HG03064 (cell line): ENCODE results near the gene CLEC16A.

Experiments
- ATAC-seq: cut with Tn5 transposase; IDR thresholded peaks from one replicate; pipeline ENCODE4 v1.9.1; 2021; ENCODE audit warnings: low read depth; ENCODE audit not compliant: unreplicated experiment

The CLEC16A gene

DNA sequence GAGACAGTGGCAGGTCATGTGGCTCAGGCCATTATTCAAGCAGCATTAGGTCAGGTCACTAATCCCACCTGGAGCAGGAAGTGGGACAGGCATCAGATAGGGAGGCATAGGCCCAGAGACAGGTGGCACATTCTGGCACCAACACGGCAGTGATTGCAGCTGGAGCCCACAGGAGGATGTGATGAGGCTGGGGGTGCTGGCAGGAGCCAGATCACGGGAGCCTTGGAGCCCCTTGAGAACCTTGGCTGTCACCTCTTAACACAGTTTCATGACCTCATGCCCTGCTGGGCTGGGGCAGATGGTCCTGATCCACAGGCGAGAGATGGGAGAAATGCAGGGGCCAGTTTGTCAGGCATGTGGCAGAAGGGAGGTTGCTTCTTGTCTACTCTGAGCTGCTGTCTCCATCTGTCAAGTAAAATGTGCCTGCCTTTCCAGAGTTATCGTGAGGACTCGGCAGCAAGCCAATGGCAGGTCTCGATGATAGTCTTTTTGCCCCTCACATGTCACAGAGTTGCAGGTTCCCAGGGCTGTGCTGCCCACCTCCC, 109.6 kb downstream of the CLEC16A start:
- no peak for ATAC-seq

- no peak for ATAC-seq
Measured at GRCh38 chr16:11056090-11056992, 112.0 kb downstream of the CLEC16A start.

GRCh38 chr16:11056993-11057649, 112.8 kb downstream of the CLEC16A start:
- no peak for ATAC-seq

- ATAC-seq: no peak
Measured at GRCh38 chr16:11057711-11058345, 113.5 kb downstream of the CLEC16A start.

DNA sequence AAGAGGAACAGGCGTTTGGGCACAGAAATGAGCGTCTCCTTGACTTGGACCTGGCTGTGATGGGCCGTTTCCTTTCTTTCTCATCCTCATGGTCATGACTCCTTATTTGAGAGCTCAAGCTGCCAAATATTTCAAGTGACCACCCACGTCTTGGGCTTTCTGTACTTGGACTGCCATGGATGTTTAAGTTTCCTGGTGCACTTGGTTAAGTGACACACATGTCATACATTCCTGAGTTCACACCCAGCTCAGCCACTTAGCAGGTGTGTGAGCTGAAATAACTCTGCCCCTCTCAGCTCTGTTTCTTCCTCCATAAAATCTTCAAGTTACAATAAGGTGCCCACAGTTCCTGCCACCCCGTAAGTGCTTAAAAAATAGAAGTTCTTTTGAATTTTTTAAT, 114.5 kb downstream of the CLEC16A start:
- ATAC-seq: no peak

- no peak for ATAC-seq
Measured at GRCh38 chr16:11059588-11059987, 115.2 kb downstream of the CLEC16A start.

- ATAC-seq: no peak
Measured at GRCh38 chr16:11060364-11060763, 116.0 kb downstream of the CLEC16A start.

DNA sequence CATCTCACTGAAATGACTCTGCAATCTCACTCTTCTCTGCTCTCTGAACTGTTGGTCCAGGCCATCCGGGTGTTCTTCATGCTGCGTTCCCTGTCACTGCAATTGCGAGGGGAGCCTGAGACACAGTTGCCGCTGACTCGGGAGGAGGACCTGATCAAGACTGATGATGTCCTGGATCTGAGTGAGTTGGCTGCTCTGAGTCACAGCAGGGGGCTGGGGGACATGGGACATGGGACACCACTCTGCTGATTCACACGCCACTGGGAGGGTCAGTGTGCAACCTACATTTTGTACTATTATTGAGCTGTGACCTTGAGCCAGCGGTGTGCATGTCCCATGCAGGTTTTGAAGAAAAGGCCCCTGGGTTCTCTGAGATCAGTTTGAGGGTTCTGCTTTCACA, 116.5 kb downstream of the CLEC16A start:
- ATAC-seq: no peak

DNA sequence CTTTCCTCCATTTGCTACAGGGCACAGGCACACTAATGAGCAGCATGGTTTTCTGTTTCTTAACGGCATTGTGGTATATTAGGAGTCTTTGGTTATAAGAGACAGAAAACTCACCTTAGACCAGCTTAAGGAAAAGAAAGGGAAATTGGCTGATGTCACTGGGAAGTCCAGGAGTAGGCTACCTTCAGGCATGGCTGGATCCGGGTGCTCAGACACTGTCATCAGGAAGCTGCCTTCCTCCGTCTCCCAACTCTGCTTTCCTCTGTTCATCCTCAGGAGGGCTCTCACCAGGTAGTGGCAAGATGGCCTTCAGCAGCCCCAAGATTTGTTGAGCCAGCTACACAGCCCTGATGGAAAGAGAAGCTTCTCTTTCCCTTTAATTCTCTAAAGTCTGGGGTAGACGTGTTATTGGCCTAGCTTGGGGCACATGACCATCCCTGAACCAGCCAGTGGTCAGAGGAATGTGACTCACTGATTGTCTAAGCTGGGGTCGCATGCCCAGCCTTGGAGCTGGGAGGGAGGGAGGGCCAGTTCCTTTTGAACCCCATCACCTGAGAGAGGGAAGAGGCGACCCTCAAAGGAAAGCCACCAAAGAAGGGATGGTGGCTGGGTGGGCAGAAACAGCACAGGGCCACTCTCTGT, 117.4 kb downstream of the CLEC16A start:
- no peak for ATAC-seq

DNA sequence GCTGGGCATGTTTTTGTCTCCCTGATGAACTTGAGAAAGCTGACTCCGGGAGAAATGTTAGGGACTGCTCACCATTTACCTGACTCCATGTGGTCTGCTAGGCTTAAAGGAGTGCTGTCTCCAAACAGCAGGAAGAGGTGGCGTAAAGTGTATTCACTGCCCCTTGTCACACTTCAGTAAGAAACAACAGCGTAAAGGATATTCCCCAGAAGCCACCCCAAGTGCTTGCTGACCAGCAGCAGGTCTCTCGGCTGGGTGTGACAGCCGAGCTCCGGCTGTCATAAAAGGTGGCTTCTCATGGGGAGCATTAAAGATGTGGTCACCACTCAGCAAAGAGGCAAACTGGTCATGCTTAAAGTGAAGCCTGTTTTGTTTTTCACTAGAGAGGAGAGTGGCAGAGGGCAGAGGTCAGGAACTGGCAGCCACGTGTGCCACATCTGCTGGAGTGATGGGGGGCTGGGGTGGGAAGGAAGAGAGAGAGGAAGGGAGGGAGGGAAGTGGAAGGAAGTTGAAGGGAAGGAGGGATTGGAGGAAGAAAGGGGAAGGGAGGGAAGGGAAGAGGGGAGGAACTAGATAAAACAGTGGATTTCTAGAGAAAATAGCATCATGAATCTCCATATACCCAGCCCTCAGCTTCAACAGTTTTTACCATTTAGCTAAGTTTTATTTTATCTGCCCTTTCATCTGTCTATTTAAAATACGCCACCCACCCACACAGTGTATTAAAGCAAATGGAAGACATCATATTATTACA, 119.3 kb downstream of the CLEC16A start:
- ATAC-seq: no peak

- ATAC-seq: no peak
Measured at GRCh38 chr16:11064202-11064540, 119.8 kb downstream of the CLEC16A start.

DNA sequence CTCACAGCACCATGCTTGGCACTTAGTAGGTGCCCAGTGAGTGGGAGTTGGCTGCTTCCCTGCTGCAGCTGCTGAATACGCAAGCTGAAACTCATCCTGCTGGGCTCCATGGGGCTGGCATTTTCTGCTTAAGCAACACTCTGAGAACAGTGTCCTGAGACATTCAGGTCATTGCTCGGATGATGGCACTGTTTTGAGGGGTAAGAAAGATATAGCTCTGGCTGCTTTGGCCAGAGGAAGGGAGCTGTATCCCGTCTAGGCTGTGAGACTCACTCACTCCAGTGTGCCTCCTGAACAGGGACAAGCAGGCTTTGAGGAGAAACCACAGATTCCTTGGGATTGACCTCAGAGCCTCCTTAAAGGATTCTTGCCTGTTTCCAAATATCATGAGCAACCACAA, 120.5 kb downstream of the CLEC16A start:
- no peak for ATAC-seq

- ATAC-seq: no peak
Measured at GRCh38 chr16:11066261-11066870, 122.0 kb downstream of the CLEC16A start.

DNA sequence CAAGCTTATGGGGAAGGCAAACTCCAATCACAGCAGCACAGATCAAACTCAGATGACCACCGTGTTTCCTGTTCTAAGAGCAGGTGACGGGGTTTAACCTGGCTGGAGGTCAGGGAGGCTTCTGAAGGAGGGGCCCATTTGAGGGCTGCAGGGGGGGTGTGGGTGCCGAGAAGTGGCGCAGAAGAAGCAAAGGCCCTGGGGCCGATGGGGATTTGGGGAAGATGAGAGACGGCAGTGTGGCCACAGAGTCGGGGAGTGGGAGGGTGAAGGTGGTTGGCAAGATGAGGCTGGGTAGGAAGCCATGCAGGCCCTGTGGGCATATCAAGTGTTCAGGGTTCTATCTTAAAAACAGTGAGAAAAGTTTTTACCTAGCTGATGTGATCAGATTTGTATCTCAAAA, 122.9 kb downstream of the CLEC16A start:
- ATAC-seq: no peak

DNA sequence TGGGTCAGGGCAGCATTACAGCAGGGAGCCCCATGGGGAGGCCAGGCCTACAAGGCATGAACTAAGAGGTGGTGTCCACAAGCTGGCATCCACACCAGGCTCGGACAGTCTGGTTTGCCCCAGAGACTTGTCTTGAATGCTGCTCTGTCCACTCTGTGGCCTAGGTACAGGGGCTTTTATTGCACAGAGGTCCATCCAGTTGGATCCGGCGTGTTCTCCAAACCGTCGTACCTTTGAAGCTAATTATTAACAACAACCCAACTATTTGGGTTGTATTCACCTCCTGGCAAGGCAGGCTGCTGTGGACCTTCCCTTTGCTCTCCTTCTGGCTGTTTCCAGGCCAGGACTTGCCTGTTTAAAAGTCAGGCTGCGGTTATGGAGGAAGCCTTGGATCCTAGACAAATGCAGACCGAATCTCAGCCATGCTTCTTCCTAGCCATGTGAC, 123.4 kb downstream of the CLEC16A start:
- no peak for ATAC-seq

DNA sequence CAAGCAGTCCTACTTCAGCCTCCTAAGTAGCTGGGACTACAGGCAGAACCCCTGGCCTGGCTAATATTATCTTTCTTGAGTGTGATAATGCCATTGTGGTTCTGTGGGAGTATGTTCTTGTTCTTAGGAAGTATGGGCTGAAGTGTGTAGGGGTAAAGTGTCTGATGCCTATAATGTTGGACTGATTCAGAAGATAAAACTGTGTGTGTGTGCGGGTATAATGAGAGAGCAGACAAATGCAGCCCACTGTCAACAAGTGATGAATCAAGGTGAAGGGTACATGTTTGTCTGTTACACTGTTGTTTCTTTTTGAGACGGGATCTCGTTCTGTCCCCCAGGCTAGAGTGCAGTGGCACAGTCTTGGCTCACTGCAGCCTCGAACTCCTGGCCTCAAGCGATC, 127.5 kb downstream of the CLEC16A start:
- ATAC-seq: no peak

DNA sequence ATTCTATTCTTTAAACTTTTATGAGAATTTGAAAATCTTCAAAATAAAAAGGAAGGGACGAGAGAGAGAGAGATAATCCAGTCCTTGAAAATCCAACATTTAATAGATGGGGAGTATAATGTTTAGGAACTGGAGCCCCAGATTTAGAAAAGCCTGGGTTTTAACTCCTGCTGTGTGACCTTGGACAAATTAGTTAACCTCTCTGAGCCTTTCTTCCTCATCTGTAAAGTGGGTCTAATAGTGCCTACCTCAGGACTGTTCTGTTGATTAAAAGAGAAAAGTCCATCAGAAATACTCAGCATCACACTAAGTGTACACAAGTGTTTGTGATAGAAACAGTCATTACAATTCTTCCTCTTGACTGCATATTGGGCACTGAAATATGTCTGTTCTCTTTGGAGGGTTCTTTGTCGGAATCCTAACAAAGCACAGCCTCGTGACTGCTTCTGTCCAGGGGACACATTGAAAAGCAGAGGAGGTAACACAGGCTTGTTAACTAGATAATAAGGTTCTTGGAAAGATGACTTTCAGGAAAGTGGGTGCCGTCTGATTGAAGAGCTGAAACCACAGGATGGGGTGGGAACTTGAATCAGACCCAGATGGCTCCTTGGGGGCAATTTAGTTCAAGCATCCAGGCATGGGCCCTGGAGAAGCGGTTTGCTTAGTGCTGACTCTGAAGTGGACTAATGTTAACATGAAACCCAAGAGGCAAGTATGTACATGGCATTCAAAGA, 128.2 kb downstream of the CLEC16A start:
- ATAC-seq: no peak

GRCh38 chr16:11073407-11073999, 129.1 kb downstream of the CLEC16A start:
- no peak for ATAC-seq

DNA sequence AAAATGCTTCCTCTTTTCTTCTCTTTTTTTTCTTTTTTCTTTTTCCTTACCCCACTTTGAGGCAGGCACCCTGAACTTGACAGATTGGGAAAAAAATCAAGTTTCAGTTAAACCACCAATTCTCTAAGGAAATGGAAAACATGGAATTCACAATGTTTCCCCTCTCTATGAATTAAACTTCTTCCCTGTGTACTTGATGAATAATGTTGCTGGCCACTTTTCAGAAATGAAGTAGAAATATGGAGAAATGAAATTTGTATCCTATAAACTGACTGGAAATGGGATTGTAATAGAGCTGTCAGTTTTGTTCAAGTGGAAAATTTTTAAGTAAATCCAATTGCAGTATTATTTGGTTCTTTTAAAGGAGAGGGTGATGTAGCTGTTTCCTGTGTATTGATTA, 129.8 kb downstream of the CLEC16A start:
- no peak for ATAC-seq
